VCaP (cell line): Measurements from ENCODE around the gene SARM1.

Source experiments
- H3K27ac ChIP-seq: fragments of 450-650 bp; 2 replicates; pipeline ENCODE4 v1.5.1; 2017
- CTCF ChIP-seq: fragments of 450-650 bp; conservative IDR thresholded peaks from 2 replicates; pipeline ENCODE4 v1.5.1; 2017; ENCODE audit warnings: mild to moderate bottlenecking, moderate library complexity

SARM1 gene

GRCh38 chr17:28391401-28391800, 19.9 kb downstream of the SARM1 start:
- no peak for TF ChIP-seq CTCF
- no peak overlapping the region for H3K27ac ChIP-seq

GRCh38 chr17:28392491-28392890, 21.0 kb downstream of the SARM1 start:
- H3K27ac ChIP-seq, result no peak overlapping the region
- no peak for TF ChIP-seq CTCF

GRCh38 chr17:28394337-28395116, 23.0 kb downstream of the SARM1 start:
- H3K27ac ChIP-seq, result no peak overlapping the region
- no peak for TF ChIP-seq CTCF

- peak overlapping the region; percentile 17; the same call in 1 of the 2 replicates for H3K27ac ChIP-seq
- TF ChIP-seq CTCF, result no peak
Measured at GRCh38 chr17:28395426-28395825, 23.9 kb downstream of the SARM1 start.

GRCh38 chr17:28395968-28396367, 24.5 kb downstream of the SARM1 start:
- no peak for TF ChIP-seq CTCF
- H3K27ac ChIP-seq, result peak overlapping the region; percentile 17; the same call in 1 of the 2 replicates

- H3K27ac ChIP-seq, result peak overlapping the region; percentile 17; the same call in 1 of the 2 replicates
- TF ChIP-seq CTCF, result no peak
Measured at GRCh38 chr17:28396635-28397239, 25.2 kb downstream of the SARM1 start.

- no peak for TF ChIP-seq CTCF
- H3K27ac ChIP-seq, result peak overlapping the region; percentile 17; the same call in 1 of the 2 replicates
Measured at GRCh38 chr17:28397275-28397674, 25.8 kb downstream of the SARM1 start.
